Liver (tissue), 9 donors: Measurements from ENCODE around the gene EIF3L. TPM values are rescaled to one million over a fixed set of nuclear protein-coding genes. Genes with fewer than 3 reads are reported as not detected.

Source experiments
- DNase-seq: peaks from one replicate; pipeline ENCODE4 v3.0.0-alpha.2; 2017; ENCODE audit warnings: low spot score
- H3K27ac ChIP-seq, 2 donors: one replicate each; pipeline ENCODE4 v1.7.0; 2013; ENCODE audit warnings: inconsistent platforms in 2 of 2, low read length in 2 of 2, control low read depth in 1 of 2, low read depth in 1 of 2, mild to moderate bottlenecking in 1 of 2
- H3K27me3 ChIP-seq, 4 donors: one replicate each; pipeline versions ENCODE4 v1.6.1 to v1.7.0; 2013; ENCODE audit warnings: low read length in 3 of 4, inconsistent platforms in 1 of 4, mild to moderate bottlenecking in 1 of 4, moderate library complexity in 1 of 4; ENCODE audit not compliant: control insufficient read depth in 4 of 4, insufficient read depth in 4 of 4
- H3K36me3 ChIP-seq, 4 donors: one replicate each; pipeline versions ENCODE4 v1.6.1 to v1.7.0; 2013; ENCODE audit warnings: low read length in 3 of 4, mild to moderate bottlenecking in 3 of 4, low read depth in 1 of 4, moderate library complexity in 1 of 4; ENCODE audit not compliant: control insufficient read depth in 4 of 4, insufficient read depth in 3 of 4
- H3K4me1 ChIP-seq, 4 donors: one replicate each; pipeline versions ENCODE4 v1.6.1 to v1.7.0; 2013; ENCODE audit warnings: low read length in 3 of 4, mild to moderate bottlenecking in 3 of 4, moderate library complexity in 1 of 4; ENCODE audit not compliant: control insufficient read depth in 4 of 4, insufficient read depth in 4 of 4
- H3K4me3 ChIP-seq, 3 donors: one replicate each; pipeline versions ENCODE4 v1.6.1 to v1.7.0; 2013; ENCODE audit warnings: low read length in 3 of 3, control low read depth in 1 of 3, low read depth in 1 of 3, mild to moderate bottlenecking in 1 of 3
- H3K9ac ChIP-seq, 2 donors: one replicate each; pipeline ENCODE4 v1.7.0; 2013; ENCODE audit warnings: low read length in 2 of 2, mild to moderate bottlenecking in 2 of 2, moderate library complexity in 2 of 2, control low read depth in 1 of 2, low read depth in 1 of 2
- H3K9me3 ChIP-seq, 4 donors: one replicate each; pipeline versions ENCODE4 v1.6.1 to v1.7.0; 2013; ENCODE audit warnings: low read length in 3 of 4; ENCODE audit not compliant: control insufficient read depth in 4 of 4
- ATF3 ChIP-seq: IDR thresholded peaks from 2 replicates; pipeline ENCODE4 v1.6.1; 2016; ENCODE audit warnings: antibody characterized with exemption
- CTCF ChIP-seq: fragments of 150-350 bp; IDR thresholded peaks from 2 replicates; pipeline ENCODE4 v1.5.1; 2017; ENCODE audit warnings: improper control_type of control experiment, low read depth, low read length; ENCODE audit not compliant: missing input control
- EGR1 ChIP-seq, 2 donors: IDR thresholded peaks; 2 replicates each; pipeline ENCODE4 v1.6.1; 2016 to 2018; ENCODE audit warnings: antibody characterized with exemption in 2 of 2, low read depth in 2 of 2
- FOXA1 ChIP-seq: IDR thresholded peaks from 2 replicates; pipeline ENCODE4 v1.6.1; 2016; ENCODE audit warnings: antibody characterized with exemption
- FOXA2 ChIP-seq: IDR thresholded peaks from 2 replicates; pipeline ENCODE4 v1.6.1; 2016; ENCODE audit warnings: antibody characterized with exemption
- GABPA ChIP-seq, 2 donors: IDR thresholded peaks in 1 of 2; conservative IDR thresholded peaks in 1 of 2; 2 replicates each; pipeline ENCODE4 v1.6.1; 2016; ENCODE audit warnings: antibody characterized with exemption in 2 of 2, mild to moderate bottlenecking in 1 of 2, moderate library complexity in 1 of 2
- HNF4A ChIP-seq, 2 donors: conservative IDR thresholded peaks; 2 replicates each; pipeline ENCODE4 v1.6.1; 2016; ENCODE audit warnings: antibody characterized with exemption in 2 of 2, mild to moderate bottlenecking in 2 of 2
- HNF4G ChIP-seq: IDR thresholded peaks from 2 replicates; pipeline ENCODE4 v1.6.1; 2016; ENCODE audit warnings: antibody characterized with exemption
- JUND ChIP-seq, 2 donors: IDR thresholded peaks; 2 replicates each; pipeline ENCODE4 v1.6.1; 2016; ENCODE audit warnings: antibody characterized with exemption in 2 of 2
- MAX ChIP-seq: IDR thresholded peaks from 2 replicates; pipeline ENCODE4 v1.6.1; 2016; ENCODE audit warnings: antibody characterized with exemption
- NR2F2 ChIP-seq: IDR thresholded peaks from 2 replicates; pipeline ENCODE4 v1.6.1; 2016; ENCODE audit warnings: antibody characterized with exemption
- RAD21 ChIP-seq, 2 donors: IDR thresholded peaks; 2 replicates each; pipeline ENCODE4 v1.6.1; 2016; ENCODE audit warnings: antibody characterized with exemption in 2 of 2, mild to moderate bottlenecking in 2 of 2
- REST ChIP-seq: IDR thresholded peaks from 2 replicates; pipeline ENCODE4 v1.6.1; 2016; ENCODE audit warnings: antibody characterized with exemption, mild to moderate bottlenecking
- RXRA ChIP-seq, 2 donors: IDR thresholded peaks; 2 replicates each; pipeline ENCODE4 v1.6.1; 2017 to 2018; ENCODE audit warnings: antibody characterized with exemption in 2 of 2, mild to moderate bottlenecking in 1 of 2
- SP1 ChIP-seq: IDR thresholded peaks from 2 replicates; pipeline ENCODE4 v1.6.1; 2018; ENCODE audit warnings: antibody characterized with exemption, mild to moderate bottlenecking
- TAF1 ChIP-seq: conservative IDR thresholded peaks from 2 replicates; pipeline ENCODE4 v1.6.1; 2016; ENCODE audit warnings: antibody characterized with exemption, mild to moderate bottlenecking
- YY1 ChIP-seq: IDR thresholded peaks from 2 replicates; pipeline ENCODE4 v1.6.1; 2016; ENCODE audit warnings: antibody characterized with exemption, mild to moderate bottlenecking
- ZBTB33 ChIP-seq: IDR thresholded peaks from 2 replicates; pipeline ENCODE4 v1.6.1; 2016; ENCODE audit warnings: antibody characterized with exemption
- WGBS: extraction: QIAGEN DNeasy Blood & Tissue Kit; methylation state at CpG from one replicate; pipeline ENCODE4 v1.1.7; 2013; 5-methylcytosine and 5-hydroxymethylcytosine counted together
- polyA plus RNA-seq, 2 donors: library from polyadenylated mRNA; stranded (reverse) in 1 of 2; unstranded in 1 of 2; fragments of 200-250 nt in 1 of 2; fragments of >200 nt in 1 of 2; fragmentation: Nextera tagmentation in 1 of 2; extraction: Ambion mirVana in 1 of 2; gene quantifications; one replicate each; pipeline versions ENCODE4 v1.2.1 to v1.2.3, GENCODE V29; 2013 to 2015
- total RNA-seq, 2 donors: library from RNA; depleted of rRNA; stranded (reverse); fragments of >200 nt; gene quantifications; one replicate each; pipeline ENCODE4 v1.2.3, GENCODE V29; 2014
- donor health status: healthy.
- donor health status: healthy.
- donor health status: healthy.
- donor health status: healthy.
- donor health status: healthy.

The EIF3L gene
- total and polyA plus RNA-seq, 4 donors, result 103 to 217 (median 111) TPM

GRCh38 chr22:37924386-37925065 lies 75.3 kb downstream of the EIF3L start:
- Histone ChIP-seq H3K36me3 (peaks cover 5 to 34% (median 14%) of the 10 kb centered on the region in 4 donors), H3K9me3 (no peaks in the 10 kb centered on the region), H3K27me3 (no peaks in the 10 kb centered on the region), H3K4me3 (no peak overlapping the region), H3K27ac (no peak overlapping the region), H3K4me1 (no peaks in the 10 kb centered on the region), H3K9ac (no peak overlapping the region)
- DNase-seq, result peak; percentile 26
- WGBS, result 92% methylated on average over 18 of the region's 18 CpGs
- TF ChIP-seq ATF3, result no peak
- no peak for TF ChIP-seq HNF4G
- TF ChIP-seq RXRA (IDR thresholded peaks at IDR 0.05), result no peak
- no peak for TF ChIP-seq RAD21 (IDR thresholded peaks at IDR 0.05)
- no peak for TF ChIP-seq GABPA (IDR thresholded peaks at IDR 0.05 in 1 of 2, conservative IDR thresholded peaks at IDR 0.05 in 1 of 2)

- peak; percentile 25 for DNase-seq
- H3K36me3 ChIP-seq, result peaks cover 5 to 32% (median 14%) of the 10 kb centered on the region in 4 donors
- no peaks in the 10 kb centered on the region for H3K27me3 ChIP-seq
- H3K4me3 ChIP-seq, result no peak overlapping the region
- no peaks in the 10 kb centered on the region for H3K9me3 ChIP-seq
- TF ChIP-seq HNF4G (no peak), SP1 (no peak), ATF3 (no peak)
- H3K27ac ChIP-seq, result no peak overlapping the region
- WGBS, result 82% methylated on average over 3 of the region's 3 CpGs
- no peak overlapping the region for H3K9ac ChIP-seq
- no peaks in the 10 kb centered on the region for H3K4me1 ChIP-seq
These were observed 76.1 kb downstream of the EIF3L start for GRCh38 chr22:37925330-37925729.

- Histone ChIP-seq H3K4me1 (peaks cover 0 to 1% (median 0%) of the 10 kb centered on the region in 4 donors), H3K36me3 (peaks cover 5 to 32% (median 14%) of the 10 kb centered on the region in 4 donors), H3K27me3 (no peaks in the 10 kb centered on the region), H3K9me3 (no peaks in the 10 kb centered on the region), H3K27ac (no peak overlapping the region), H3K4me3 (no peak overlapping the region), H3K9ac (no peak overlapping the region)
- DNase-seq, result peak; percentile 31
- TF ChIP-seq ZBTB33 (no peak), YY1 (no peak), RAD21 (IDR thresholded peaks at IDR 0.05) (no peak), SP1 (no peak), NR2F2 (no peak), CTCF (no peak), FOXA2 (no peak), GABPA (IDR thresholded peaks at IDR 0.05 in 1 of 2, conservative IDR thresholded peaks at IDR 0.05 in 1 of 2) (no peak), HNF4A (conservative IDR thresholded peaks at IDR 0.05) (no peak), REST (no peak), TAF1 (no peak), JUND (IDR thresholded peaks at IDR 0.05) (no peak), ATF3 (no peak), HNF4G (no peak), MAX (no peak), FOXA1 (no peak), RXRA (IDR thresholded peaks at IDR 0.05) (no peak), EGR1 (IDR thresholded peaks at IDR 0.05; ENCODE audit: low read depth in 2 of 2) (no peak)
- 94% methylated on average over 15 of the region's 15 CpGs for WGBS
These were observed 76.5 kb downstream of the EIF3L start for GRCh38 chr22:37925767-37926166.
